Measurements from ENCODE around the gene KCNAB1.

- no peak for TF ChIP-seq CTCF (IDR thresholded peaks at IDR 0.05)
- no peak for TF ChIP-seq EZH2 (IDR thresholded peaks at IDR 0.05; ENCODE audit: borderline replicate concordance, insufficient read depth, low read depth, low read length, poor library complexity, severe bottlenecking)
Measured at GRCh38 chr3:156443079-156443478, 322.7 kb downstream of the KCNAB1 start.

Data from B cell (primary cell).